IPS DF 19.7 (cell line): ENCODE data around the gene LCNL1.
"Not testable (repeated sequence)": the region's sequence is repeated elsewhere in the genome, so short reads cannot be mapped to it uniquely, and the experiment has no call there.

Source experiments
- DNase-seq: peaks from one replicate; pipeline ENCODE4 v3.0.0-alpha.2; 2013; ENCODE audit warnings: low read depth, low spot score

Gene LCNL1

DNA sequence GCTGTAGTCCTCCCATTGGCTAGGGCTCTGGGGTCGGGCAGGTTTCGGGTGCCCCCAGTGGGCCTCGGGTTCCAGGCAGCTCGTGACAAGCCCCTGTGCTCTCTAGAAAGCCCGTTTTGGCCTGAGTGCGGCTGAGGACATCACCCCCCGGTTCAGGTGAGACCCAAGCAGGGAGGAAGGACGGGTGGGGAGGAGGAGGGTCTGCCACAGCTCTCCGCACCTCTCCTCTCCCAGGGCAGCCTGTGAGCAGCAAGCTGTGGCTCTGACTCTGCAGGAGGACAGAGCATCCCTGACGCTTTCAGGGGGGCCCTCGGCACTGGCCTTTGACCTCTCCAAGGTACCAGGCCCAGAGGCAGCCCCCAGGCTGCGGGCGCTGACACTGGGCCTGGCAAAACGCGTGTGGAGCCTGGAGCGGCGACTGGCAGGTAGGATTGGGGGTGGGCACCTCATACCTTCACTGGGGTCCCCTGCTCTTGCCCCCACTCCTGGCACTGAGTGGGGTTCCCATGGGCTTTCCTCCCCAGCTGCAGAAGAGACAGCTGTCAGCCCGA lies 10.1 kb downstream of the LCNL1 start:
- no peak for DNase-seq

GRCh38 chr9:136994180-136994887 lies 11.5 kb downstream of the LCNL1 start:
- DNase-seq: no peak

- DNase-seq: no peak
Measured at GRCh38 chr9:136994888-136995230, 12.1 kb downstream of the LCNL1 start.

- no peak for DNase-seq
Measured at GRCh38 chr9:136995362-136995761, 12.6 kb downstream of the LCNL1 start.

DNA sequence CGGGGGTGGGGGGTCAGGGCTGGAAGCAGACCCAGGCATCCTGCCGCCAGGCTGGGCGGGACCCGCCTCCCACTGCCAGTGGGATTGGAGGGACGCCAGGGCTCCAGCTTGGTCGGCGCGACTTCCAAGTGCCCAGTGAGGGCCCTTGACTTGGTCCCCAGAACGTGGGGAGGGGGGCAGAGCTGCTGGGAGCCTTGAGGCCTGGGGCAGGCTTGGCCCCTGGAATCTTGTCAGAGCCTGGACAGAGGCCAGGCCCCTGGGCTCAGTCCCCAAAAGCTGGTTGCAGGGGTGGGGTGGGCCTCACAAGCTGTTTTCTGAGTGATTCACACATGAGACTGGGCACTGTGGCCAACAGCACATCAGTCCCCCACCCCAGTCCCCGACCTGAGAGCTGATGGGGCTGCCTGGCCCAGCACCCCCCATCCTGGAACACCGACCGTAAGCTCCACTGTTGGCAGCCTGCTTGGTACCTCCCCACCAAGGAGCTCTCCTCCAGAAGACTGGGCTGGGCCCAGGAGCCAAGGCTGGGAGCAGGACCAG lies 13.0 kb downstream of the LCNL1 start:
- no peak for DNase-seq

- DNase-seq: no peak
Measured at GRCh38 chr9:136996361-136997292, 13.8 kb downstream of the LCNL1 start, which contains the start of gene CLIC3. TSS of gene CLIC3 (minus strand) at chr9:136996568. CDS start at chr9:136996543, 25 bp downstream.

- no peak for DNase-seq
Measured at GRCh38 chr9:136997371-136997770, 14.6 kb downstream of the LCNL1 start.

GRCh38 chr9:136997830-136998234 lies 15.0 kb downstream of the LCNL1 start:
- DNase-seq: no peak

DNA sequence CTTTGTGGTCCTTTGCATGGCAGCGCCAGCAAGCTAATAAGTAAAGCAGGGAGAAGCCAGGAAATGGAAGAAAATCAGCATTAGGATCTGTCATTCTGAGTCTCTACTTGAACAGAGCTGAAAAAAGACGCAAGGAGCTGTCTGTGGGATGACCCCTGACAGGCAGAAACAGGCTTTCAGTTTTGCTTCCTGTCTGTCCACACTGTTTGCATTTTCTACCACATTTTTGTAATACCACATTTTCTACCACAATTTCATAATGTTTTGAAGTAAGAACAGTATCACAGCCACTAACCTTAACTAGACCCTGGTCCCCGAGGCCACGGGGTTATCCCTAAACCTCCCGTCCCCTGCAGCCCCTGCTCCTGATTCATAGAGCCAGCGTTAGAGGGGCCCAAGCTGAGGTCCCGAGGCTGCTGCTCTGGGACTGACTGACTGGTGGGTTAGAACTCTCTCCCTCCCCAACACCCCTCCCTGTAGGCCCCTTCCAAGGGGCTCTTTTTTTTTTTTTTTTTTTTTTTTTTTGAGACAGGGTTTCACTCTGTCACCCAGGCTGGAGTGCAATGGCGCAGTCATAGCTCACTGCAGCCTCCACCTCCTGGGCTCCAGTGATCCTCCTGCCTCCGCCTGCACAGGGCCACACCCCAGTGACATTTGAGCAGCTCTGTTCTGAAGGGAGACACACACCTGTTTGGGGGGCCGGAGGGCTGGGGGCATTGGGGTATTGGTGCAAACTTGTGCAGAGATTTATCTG lies 17.6 kb downstream of the LCNL1 start:
- DNase-seq: no peak

- no peak for DNase-seq
Measured at GRCh38 chr9:137001857-137002645, 19.3 kb downstream of the LCNL1 start.

DNA sequence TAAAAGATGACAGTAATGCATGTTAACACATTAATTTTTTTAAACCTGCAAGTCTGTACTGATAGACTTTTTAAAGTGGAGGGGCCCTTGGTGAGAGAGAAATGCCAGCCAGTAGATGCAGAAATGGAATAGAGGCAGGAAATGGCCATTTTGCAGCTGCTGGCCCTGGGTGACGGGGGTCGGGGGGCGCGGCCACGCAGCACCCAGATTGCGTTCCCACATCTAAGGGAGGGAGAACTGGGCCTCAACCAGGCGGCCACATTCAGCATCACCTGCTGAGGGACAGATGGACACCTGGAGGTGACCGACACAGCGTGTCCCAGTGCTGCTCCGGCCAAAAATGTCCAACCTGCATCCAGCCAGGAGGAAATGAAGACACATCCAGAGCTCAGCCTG lies 19.9 kb downstream of the LCNL1 start:
- DNase-seq: no peak

DNA sequence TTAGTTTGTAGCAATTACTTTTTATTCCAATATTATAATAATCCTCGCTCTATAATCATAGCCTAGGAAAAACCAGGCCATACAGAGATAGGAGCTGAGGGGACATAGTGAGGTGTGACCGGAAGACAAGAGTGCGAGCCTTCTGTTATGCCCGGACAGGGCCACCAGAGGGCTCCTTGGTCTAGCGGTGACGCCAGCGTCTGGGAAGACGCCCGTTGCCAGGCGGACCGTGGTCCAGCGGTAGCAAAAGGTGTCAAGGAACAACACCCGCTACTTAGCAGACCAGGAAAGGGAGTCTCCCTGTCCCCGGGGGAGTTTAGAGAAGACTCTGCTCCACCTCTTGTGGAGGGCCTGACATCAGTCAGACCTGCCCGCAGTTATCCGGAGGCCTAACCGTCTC lies 21.5 kb downstream of the LCNL1 start:
- DNase-seq: not testable (repeated sequence)

GRCh38 chr9:137006116-137007003 lies 23.6 kb downstream of the LCNL1 start:
- no peak for DNase-seq

GRCh38 chr9:137007108-137007815 lies 24.5 kb downstream of the LCNL1 start:
- no peak for DNase-seq

GRCh38 chr9:137007816-137008270 lies 25.1 kb downstream of the LCNL1 start:
- DNase-seq: no peak

DNA sequence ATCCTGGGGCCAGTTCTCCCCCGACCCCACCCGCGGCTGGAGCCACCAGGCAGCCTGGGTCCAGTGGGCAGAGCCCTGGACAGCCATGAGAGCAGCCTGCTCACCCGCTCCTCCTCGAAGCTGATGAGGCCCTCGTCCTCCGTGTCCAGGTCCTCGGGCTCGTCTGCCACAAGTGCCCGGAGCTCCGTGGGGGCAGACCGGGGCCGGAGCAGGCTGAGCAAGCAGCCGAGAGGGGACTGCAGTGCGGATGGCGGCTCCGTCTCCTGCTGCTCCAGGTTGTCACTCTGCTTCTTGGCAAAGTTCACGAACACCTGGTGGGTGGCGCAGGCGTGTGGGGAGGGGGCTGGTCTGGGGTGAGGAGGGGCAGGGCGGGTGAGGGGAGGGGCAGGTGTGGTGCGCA lies 25.5 kb downstream of the LCNL1 start:
- DNase-seq: no peak

DNA sequence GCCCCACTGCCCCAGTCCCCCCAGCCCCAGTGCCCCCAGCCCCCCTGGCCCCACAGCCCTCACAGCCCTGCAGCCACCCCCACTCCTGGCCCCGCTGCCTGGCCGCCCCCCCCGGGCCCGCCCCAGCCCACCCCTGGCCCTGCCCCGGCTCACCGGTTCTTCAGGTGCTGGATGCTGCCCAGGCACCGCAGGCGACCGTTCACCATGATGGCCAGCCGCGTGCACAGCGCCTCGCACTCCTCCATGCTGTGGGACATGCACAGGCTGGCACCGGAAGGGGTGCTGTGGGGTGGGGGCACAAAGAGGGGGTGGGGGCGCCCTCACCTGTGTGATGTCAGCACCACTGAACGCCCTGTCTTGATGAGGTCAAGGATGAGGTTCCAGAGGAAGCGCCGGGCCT lies 26.4 kb downstream of the LCNL1 start:
- DNase-seq: no peak

DNA sequence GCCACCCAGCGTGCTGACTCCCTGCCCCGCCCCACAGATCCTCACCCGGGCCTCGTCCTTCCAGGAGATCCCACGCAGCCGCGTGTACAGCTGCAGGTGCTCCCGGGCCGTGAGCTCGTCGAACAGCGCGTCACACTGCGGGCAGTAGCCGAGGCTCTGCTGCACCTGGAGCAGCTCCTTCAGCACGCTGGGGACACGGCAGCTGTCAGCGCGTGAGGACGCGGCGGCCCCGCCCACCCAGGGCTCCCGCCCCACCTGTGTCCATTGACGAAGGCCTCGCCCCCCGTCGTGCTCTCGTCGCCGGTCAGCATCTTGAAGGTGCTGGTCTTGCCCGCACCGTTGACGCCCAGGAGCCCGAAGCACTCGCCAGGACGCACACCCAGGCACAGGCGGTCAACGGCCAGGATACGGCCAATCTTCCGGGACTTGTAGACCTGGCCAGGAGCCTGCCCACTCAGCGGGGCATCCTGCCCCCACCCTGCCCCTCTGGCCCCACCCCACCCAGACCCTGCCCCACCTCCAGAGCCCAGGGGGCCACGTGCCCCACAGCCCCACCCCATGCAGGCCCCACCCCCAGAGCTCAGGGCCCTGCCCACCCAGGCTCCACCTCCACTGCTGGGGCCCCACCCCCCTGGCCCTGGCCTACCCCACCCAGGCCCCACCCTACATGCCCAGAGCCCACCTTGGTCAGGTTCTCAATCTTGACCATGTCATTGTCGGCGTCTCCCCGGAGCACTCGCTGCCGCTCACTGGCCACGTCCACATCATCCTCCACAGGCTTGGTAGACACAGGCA lies 27.3 kb downstream of the LCNL1 start:
- DNase-seq: no peak
